HepG2 (cell line): ENCODE measurements around the gene WDR6. TPM values are rescaled to one million over a fixed set of nuclear protein-coding genes. Genes with fewer than 3 reads are reported as not detected.

Experiments
- ATAC-seq: fragments of 200-7000 bp; cut with Tn5 transposase; 3 replicates; pipeline ENCODE4 v1.9.1; 2020; ENCODE audit warnings: mild to moderate bottlenecking, moderate library complexity
- BruUV-seq: library from RNA; stranded (reverse); fragments of 400-500 nt; replicated peaks from 2 replicates; lab custom pipeline; 2021; lab: Mats Ljungman, UMichigan
- CTCF ChIA-PET: fragments of 300-600 bp; formaldehyde crosslinking; extraction: SDS; loops from one replicate; lab custom pipeline; 2021; ENCODE audit warnings: low total read pairs, inconsistent platforms, low intra/inter-chr PET ratio; lab: Yijun Ruan, JAX
- POLR2A ChIA-PET: fragments of 350-600 bp; sonication (Branson Sonifier 250); formaldehyde crosslinking; loops from one replicate; lab custom pipeline; 2020; ENCODE audit warnings: antibody characterized with exemption, inconsistent platforms; lab: Yijun Ruan, JAX
- DNase-seq: peaks from one replicate; pipeline ENCODE4 v3.0.0-alpha.2; 2015; ENCODE audit warnings: low spot score
- FAIRE-seq: peaks from 3 replicates; lab custom pipeline; 2011; peaks lifted over from hg19 to GRCh38; lab: Jason Lieb, UNC
- H2AFZ ChIP-seq: one replicate; pipeline ENCODE4 v1.6.1; 2011; ENCODE audit warnings: low read length, inconsistent platforms
- H3K27ac ChIP-seq: fragments of 300-600 bp; 3 replicates; pipeline ENCODE4 v1.8.0; 2011; ENCODE audit warnings: mixed run types, mild to moderate bottlenecking, mixed read lengths, low read length, inconsistent platforms; ENCODE audit not compliant: insufficient read depth; ENCODE audit errors: extremely low read length
- H3K27me3 ChIP-seq, 2 experiments: fragments of 200-600 bp in 1 of 2; 2 replicates in 1 of 2; 3 replicates in 1 of 2; pipeline versions ENCODE4 v1.6.0 to v1.8.0; 2011; ENCODE audit warnings: low read length in 2 of 2, mild to moderate bottlenecking in 2 of 2, moderate library complexity in 2 of 2, inconsistent platforms in 1 of 2; ENCODE audit not compliant: insufficient read depth in 2 of 2, control insufficient read depth in 1 of 2
- H3K36me3 ChIP-seq, 2 experiments: fragments of 200-600 bp in 1 of 2; replicated peaks in 1 of 2; 2 replicates in 1 of 2; 3 replicates in 1 of 2; pipeline versions ENCODE4 v1.5.1 to v1.8.0; 2011; ENCODE audit warnings: low read length in 2 of 2, inconsistent platforms in 1 of 2; ENCODE audit not compliant: insufficient read depth in 2 of 2, control insufficient read depth in 1 of 2
- H3K4me1 ChIP-seq: 2 replicates; pipeline ENCODE4 v1.5.1; 2012; ENCODE audit warnings: low read length, inconsistent platforms; ENCODE audit not compliant: insufficient read depth
- H3K4me2 ChIP-seq: 2 replicates; pipeline ENCODE4 v1.6.0; 2011; ENCODE audit warnings: low read depth, low read length, inconsistent platforms
- H3K4me3 ChIP-seq, 3 experiments: fragments of 200-600 bp in 1 of 3; sonication (generic), shearing (Covaris generic) in 1 of 3; replicated peaks in 1 of 3; 2 replicates each; pipeline ENCODE4 v1.5.1; 2011 to 2016; ENCODE audit warnings: low read length in 3 of 3, inconsistent platforms in 2 of 3, low read depth in 2 of 3, mild to moderate bottlenecking in 2 of 3, control low read depth in 1 of 3, mixed read lengths in 1 of 3; ENCODE audit not compliant: insufficient read depth in 1 of 3
- H3K79me2 ChIP-seq: one replicate; pipeline ENCODE4 v1.6.1; 2011; ENCODE audit warnings: low read length, inconsistent platforms; ENCODE audit not compliant: insufficient read depth
- H3K9ac ChIP-seq: 2 replicates; pipeline ENCODE4 v1.6.0; 2011; ENCODE audit warnings: mild to moderate bottlenecking, low read depth, low read length, inconsistent platforms; ENCODE audit not compliant: insufficient read depth
- H3K9me3 ChIP-seq: 2 replicates; pipeline ENCODE4 v1.5.1; 2012; ENCODE audit warnings: mild to moderate bottlenecking, low read length
- H4K20me1 ChIP-seq: 2 replicates; pipeline ENCODE4 v1.6.0; 2011; ENCODE audit warnings: inconsistent platforms, mild to moderate bottlenecking, low read length, moderate library complexity; ENCODE audit not compliant: insufficient read depth
- AGO2 ChIP-seq: fragments of 200-400 bp; formaldehyde crosslinking; optimal IDR thresholded peaks from 2 replicates; pipeline ENCODE3; 2017; ENCODE audit warnings: mild to moderate bottlenecking, low read depth, low read length, moderate library complexity
- CENPT ChIP-seq: sonication (generic); formaldehyde crosslinking; IDR thresholded peaks from 2 replicates; pipeline ENCODE4 v1.8.0; 2022; ENCODE audit warnings: low read depth, mild to moderate bottlenecking, moderate library complexity, missing genetic modification reagents
- DMAP1 ChIP-seq: IDR thresholded peaks from 2 replicates; pipeline ENCODE4 v1.6.1; 2016
- GTF3A ChIP-seq: sonication (generic); formaldehyde crosslinking; conservative IDR thresholded peaks from 2 replicates; pipeline ENCODE4 v1.4.0; 2020; ENCODE audit warnings: mild to moderate bottlenecking, missing genetic modification reagents
- IRF2 ChIP-seq: IDR thresholded peaks from 2 replicates; pipeline ENCODE4 v1.6.1; 2018; ENCODE audit warnings: missing genetic modification reagents, missing compliant biosample characterization
- ISX ChIP-seq: sonication (generic); formaldehyde crosslinking; conservative IDR thresholded peaks from 2 replicates; pipeline ENCODE4 v1.5.0; 2020; ENCODE audit warnings: missing genetic modification reagents
- MTA1 ChIP-seq: sonication (generic); formaldehyde crosslinking; IDR thresholded peaks from 2 replicates; pipeline ENCODE4 v1.4.0; 2020; ENCODE audit warnings: missing genetic modification reagents, mild to moderate bottlenecking, borderline replicate concordance
- NR2C2 ChIP-seq: sonication (generic); formaldehyde crosslinking; IDR thresholded peaks from 2 replicates; pipeline ENCODE4 v1.4.0; 2020; ENCODE audit warnings: missing genetic modification reagents, mild to moderate bottlenecking, moderate library complexity, borderline replicate concordance
- NR2F6 ChIP-seq, 2 experiments: IDR thresholded peaks; 2 replicates each; pipeline ENCODE4 v1.6.1; 2016; ENCODE audit warnings: antibody characterized with exemption in 1 of 2, mild to moderate bottlenecking in 1 of 2
- ZC3H13 ChIP-seq: sonication (generic); formaldehyde crosslinking; IDR thresholded peaks from 2 replicates; pipeline ENCODE4 v1.8.1; 2023; ENCODE audit warnings: mild to moderate bottlenecking, missing genetic modification reagents, moderate library complexity
- ZFX ChIP-seq: sonication (generic); formaldehyde crosslinking; IDR thresholded peaks from 2 replicates; pipeline ENCODE4 v1.4.0; 2020; ENCODE audit warnings: mild to moderate bottlenecking, low read depth, missing genetic modification reagents, moderate library complexity
- ZMAT3 ChIP-seq: sonication (generic); formaldehyde crosslinking; conservative IDR thresholded peaks from 2 replicates; pipeline ENCODE4 v1.7.0; 2021; ENCODE audit warnings: missing genetic modification reagents
- ZNF564 ChIP-seq: sonication (generic); formaldehyde crosslinking; IDR thresholded peaks from 2 replicates; pipeline ENCODE4 v1.8.1; 2023; ENCODE audit warnings: mild to moderate bottlenecking, missing genetic modification reagents
- ZNF775 ChIP-seq: sonication (generic); formaldehyde crosslinking; IDR thresholded peaks from 2 replicates; pipeline ENCODE4 v1.4.0; 2020; ENCODE audit warnings: missing genetic modification reagents, mild to moderate bottlenecking, moderate library complexity, borderline replicate concordance
- WGBS: methylation state at CpG from one replicate; pipeline ENCODE4 v1.1.6; 2017; ENCODE audit warnings: low lambda C conversion rate; 5-methylcytosine and 5-hydroxymethylcytosine counted together
- in situ Hi-C: cut with HindIII; loops from 2 replicates; pipeline ENCODE4 v1.10.0; 2017; ENCODE audit warnings: low pct_unique_long_range_greater_than_20kb; ENCODE audit not compliant: extremely low pct_ligation_motif_present
- intact Hi-C: fragments of 100-400 bp; cut with micrococcal nuclease; formaldehyde crosslinking; loops from one replicate; pipeline ENCODE4 v1.10.0; 2022; ENCODE audit not compliant: unreplicated experiment
- polyA plus RNA-seq, 8 experiments: library from polyadenylated mRNA; depleted of rRNA in 3 of 8; stranded (reverse) in 7 of 8; unstranded in 1 of 8; fragments of >200 nt; fragmentation: Illumina TruSeq in 4 of 8; extraction: Trizol in 4 of 8; gene quantifications; 2 replicates each; pipeline versions ENCODE4 v1.2.1 to v1.2.3, GENCODE V29; 2011 to 2016; ENCODE audit warnings: low read depth in 4 of 8, missing spikeins in 1 of 8, mixed read lengths in 1 of 8; ENCODE audit not compliant: insufficient read depth in 1 of 8
- total RNA-seq, 5 experiments: library from RNA; depleted of rRNA; stranded (reverse); fragments of >200 nt; fragmentation: Illumina TruSeq; extraction: Trizol; gene quantifications; 2 replicates each; pipeline ENCODE4 v1.2.3, GENCODE V29; 2016; ENCODE audit warnings: low read depth in 1 of 5

WDR6 gene
- total and polyA plus RNA-seq, 2 of the 13 experiments (the other 11 are each of a cell fraction or from before 2014, with no cell fraction given): 73.4 to 139 TPM

DNA sequence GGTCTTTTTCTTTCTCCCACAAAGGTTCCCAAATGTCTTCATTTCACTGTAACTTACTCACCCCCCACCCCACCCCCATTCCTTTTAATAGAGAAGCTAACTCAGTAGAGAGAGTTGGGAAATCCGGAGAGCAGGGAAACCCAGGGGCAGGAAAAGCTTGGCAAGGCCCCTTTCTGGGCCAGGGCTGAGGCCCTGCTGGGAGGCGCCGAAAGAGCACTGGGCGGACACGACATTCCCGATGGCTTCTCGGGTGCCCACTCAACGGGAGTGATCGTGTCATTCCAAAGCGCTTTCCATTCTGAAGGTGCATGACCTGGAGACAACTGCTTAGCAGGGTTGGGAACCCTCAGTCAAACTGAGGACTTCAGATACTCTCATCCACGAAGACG is 12.7 kb downstream of the WDR6 start:
- H3K79me2 ChIP-seq: peaks cover 27% of the 10 kb centered on the region
- H4K20me1 ChIP-seq: peaks cover 2% of the 10 kb centered on the region; the same call in 1 of the 2 replicates
- no peaks in the 10 kb centered on the region; a peak in 1 of 5 replicates for H3K27me3 ChIP-seq
- TF ChIP-seq ZFX (peak; percentile 35; the same call in 1 of the 2 replicates), IRF2 (0 out of 2 replicates have a peak, but pooled peaks have one; percentile 8), ISX (no peak), ZNF775 (CRISPR knock-in tag) (0 out of 2 replicates have a peak, but pooled peaks have one; percentile 12)
- H3K36me3 ChIP-seq: peaks cover 11 to 27% of the 10 kb centered on the region in 2 experiments; a peak in 4 of 5 replicates
- H3K4me2 ChIP-seq: peak overlapping the region; percentile 89
- POLR2A ChIA-PET: interaction anchor here (0.6 to 11.1 kb wide), 12 partner anchors 9 to 151 kb away, joined by 3 to 280 read pairs (median 8); partner anchors contain the start of genes ARIH2, IMPDH2, KLHDC8B and LAMB2
- peak overlapping the region; percentile 99 for H3K9ac ChIP-seq
- 2% methylated on average over 6 of the region's 12 CpGs for WGBS
- ATAC-seq (no peak), FAIRE-seq (no peak), DNase-seq (no peak)
- peak overlapping the region; percentile 99 for H3K27ac ChIP-seq
- peaks cover 42% of the 10 kb centered on the region for H3K4me1 ChIP-seq
- CTCF ChIA-PET: no interaction called here
- intact Hi-C loops (loop anchor here (5.0 kb wide), 1 partner anchor 72 kb away; the partner anchor contains the start of gene QRICH1), in situ Hi-C loops (no loop called here)
- peak overlapping the region; percentile 80 to 96 (median 89) for H3K4me3 ChIP-seq
- H2AFZ ChIP-seq: no peak overlapping the region
- no peaks in the 10 kb centered on the region for H3K9me3 ChIP-seq
- no TSS peak for BruUV-seq

- intact Hi-C loops: loop anchor here (5.0 kb wide), 1 partner anchor 72 kb away; the partner anchor contains the start of gene QRICH1
- Histone ChIP-seq H2AFZ (no peak overlapping the region), H3K4me1 (peaks cover 48% of the 10 kb centered on the region), H3K9me3 (no peaks in the 10 kb centered on the region), H3K9ac (peak overlapping the region; percentile 99), H3K36me3 (peaks cover 11 to 27% of the 10 kb centered on the region in 2 experiments; a peak in 4 of 5 replicates), H4K20me1 (peaks cover 1% of the 10 kb centered on the region; the same call in 1 of the 2 replicates), H3K79me2 (peaks cover 27% of the 10 kb centered on the region), H3K4me2 (peak overlapping the region; percentile 89), H3K4me3 (peak overlapping the region; percentile 80 to 96 (median 89)), H3K27me3 (no peaks in the 10 kb centered on the region; a peak in 1 of 5 replicates), H3K27ac (peak overlapping the region; percentile 99)
- no peak for DNase-seq
- ATAC-seq: peak; percentile 2
- BruUV-seq: TSS peak; percentile 86
- WGBS: 0% methylated on average over 10 of the region's 51 CpGs
- POLR2A ChIA-PET: interaction anchor here (0.6 to 11.1 kb wide), 20 partner anchors 9 to 547 kb away, joined by 3 to 280 read pairs (median 6); partner anchors contain the start of genes ARIH2, IMPDH2, KLHDC8B and LAMB2
- CTCF ChIA-PET: no interaction called here
- no peak for FAIRE-seq
- in situ Hi-C loops: no loop called here
- TF ChIP-seq NR2C2 (CRISPR knock-in tag): 0 out of 2 replicates have a peak, but pooled peaks have one; percentile 2
- 0 out of 2 replicates have a peak, but pooled peaks have one; percentile 9 for TF ChIP-seq MTA1 (CRISPR knock-in tag)
- 0 out of 2 replicates have a peak, but pooled peaks have one; percentile 31 for TF ChIP-seq ZNF564 (CRISPR knock-in tag)
- 0 out of 2 replicates have a peak, but pooled peaks have one; percentile 37 for TF ChIP-seq CENPT (CRISPR knock-in tag)
- TF ChIP-seq NR2F6 (IDR thresholded peaks at IDR 0.05): 0 out of 2 replicates have a peak, but pooled peaks have one; percentile 37
- TF ChIP-seq NR2F6 (CRISPR knock-in tag; IDR thresholded peaks at IDR 0.05): 0 out of 2 replicates have a peak, but pooled peaks have one; percentile 19
- TF ChIP-seq IRF2: 0 out of 2 replicates have a peak, but pooled peaks have one; percentile 6
- no peak; the same call in 1 of the 2 replicates for TF ChIP-seq ZC3H13
- TF ChIP-seq DMAP1: no peak
- no peak; the same call in 1 of the 2 replicates for TF ChIP-seq GTF3A (CRISPR knock-in tag)
- 0 out of 2 replicates have a peak, but pooled peaks have one; percentile 59 for TF ChIP-seq ZMAT3
- peak; percentile 94 for TF ChIP-seq AGO2
Observed at GRCh38 chr3:49020330-49021212, 13.4 kb downstream of the WDR6 start.
